Liver (tissue), 9 donors: Measurements from ENCODE around the gene HEPHL1. TPM values are rescaled to one million over a fixed set of nuclear protein-coding genes. Genes with fewer than 3 reads are reported as not detected.

ENCODE experiments used
- DNase-seq: peaks from one replicate; pipeline ENCODE4 v3.0.0-alpha.2; 2017; ENCODE audit warnings: low spot score
- H3K27ac ChIP-seq, 2 donors: one replicate each; pipeline ENCODE4 v1.7.0; 2013; ENCODE audit warnings: inconsistent platforms in 2 of 2, low read length in 2 of 2, control low read depth in 1 of 2, low read depth in 1 of 2, mild to moderate bottlenecking in 1 of 2
- H3K27me3 ChIP-seq, 4 donors: one replicate each; pipeline versions ENCODE4 v1.6.1 to v1.7.0; 2013; ENCODE audit warnings: low read length in 3 of 4, inconsistent platforms in 1 of 4, mild to moderate bottlenecking in 1 of 4, moderate library complexity in 1 of 4; ENCODE audit not compliant: control insufficient read depth in 4 of 4, insufficient read depth in 4 of 4
- H3K36me3 ChIP-seq, 4 donors: one replicate each; pipeline versions ENCODE4 v1.6.1 to v1.7.0; 2013; ENCODE audit warnings: low read length in 3 of 4, mild to moderate bottlenecking in 3 of 4, low read depth in 1 of 4, moderate library complexity in 1 of 4; ENCODE audit not compliant: control insufficient read depth in 4 of 4, insufficient read depth in 3 of 4
- H3K4me1 ChIP-seq, 4 donors: one replicate each; pipeline versions ENCODE4 v1.6.1 to v1.7.0; 2013; ENCODE audit warnings: low read length in 3 of 4, mild to moderate bottlenecking in 3 of 4, moderate library complexity in 1 of 4; ENCODE audit not compliant: control insufficient read depth in 4 of 4, insufficient read depth in 4 of 4
- H3K4me3 ChIP-seq, 3 donors: one replicate each; pipeline versions ENCODE4 v1.6.1 to v1.7.0; 2013; ENCODE audit warnings: low read length in 3 of 3, control low read depth in 1 of 3, low read depth in 1 of 3, mild to moderate bottlenecking in 1 of 3
- H3K9ac ChIP-seq, 2 donors: one replicate each; pipeline ENCODE4 v1.7.0; 2013; ENCODE audit warnings: low read length in 2 of 2, mild to moderate bottlenecking in 2 of 2, moderate library complexity in 2 of 2, control low read depth in 1 of 2, low read depth in 1 of 2
- H3K9me3 ChIP-seq, 4 donors: one replicate each; pipeline versions ENCODE4 v1.6.1 to v1.7.0; 2013; ENCODE audit warnings: low read length in 3 of 4; ENCODE audit not compliant: control insufficient read depth in 4 of 4
- ATF3 ChIP-seq: IDR thresholded peaks from 2 replicates; pipeline ENCODE4 v1.6.1; 2016; ENCODE audit warnings: antibody characterized with exemption
- CTCF ChIP-seq: fragments of 150-350 bp; IDR thresholded peaks from 2 replicates; pipeline ENCODE4 v1.5.1; 2017; ENCODE audit warnings: improper control_type of control experiment, low read depth, low read length; ENCODE audit not compliant: missing input control
- FOXA1 ChIP-seq: IDR thresholded peaks from 2 replicates; pipeline ENCODE4 v1.6.1; 2016; ENCODE audit warnings: antibody characterized with exemption
- FOXA2 ChIP-seq: IDR thresholded peaks from 2 replicates; pipeline ENCODE4 v1.6.1; 2016; ENCODE audit warnings: antibody characterized with exemption
- GABPA ChIP-seq, 2 donors: IDR thresholded peaks in 1 of 2; conservative IDR thresholded peaks in 1 of 2; 2 replicates each; pipeline ENCODE4 v1.6.1; 2016; ENCODE audit warnings: antibody characterized with exemption in 2 of 2, mild to moderate bottlenecking in 1 of 2, moderate library complexity in 1 of 2
- HNF4A ChIP-seq, 2 donors: conservative IDR thresholded peaks; 2 replicates each; pipeline ENCODE4 v1.6.1; 2016; ENCODE audit warnings: antibody characterized with exemption in 2 of 2, mild to moderate bottlenecking in 2 of 2
- HNF4G ChIP-seq: IDR thresholded peaks from 2 replicates; pipeline ENCODE4 v1.6.1; 2016; ENCODE audit warnings: antibody characterized with exemption
- JUND ChIP-seq, 2 donors: IDR thresholded peaks; 2 replicates each; pipeline ENCODE4 v1.6.1; 2016; ENCODE audit warnings: antibody characterized with exemption in 2 of 2
- MAX ChIP-seq: IDR thresholded peaks from 2 replicates; pipeline ENCODE4 v1.6.1; 2016; ENCODE audit warnings: antibody characterized with exemption
- NR2F2 ChIP-seq: IDR thresholded peaks from 2 replicates; pipeline ENCODE4 v1.6.1; 2016; ENCODE audit warnings: antibody characterized with exemption
- RAD21 ChIP-seq, 2 donors: IDR thresholded peaks; 2 replicates each; pipeline ENCODE4 v1.6.1; 2016; ENCODE audit warnings: antibody characterized with exemption in 2 of 2, mild to moderate bottlenecking in 2 of 2
- REST ChIP-seq: IDR thresholded peaks from 2 replicates; pipeline ENCODE4 v1.6.1; 2016; ENCODE audit warnings: antibody characterized with exemption, mild to moderate bottlenecking
- TAF1 ChIP-seq: conservative IDR thresholded peaks from 2 replicates; pipeline ENCODE4 v1.6.1; 2016; ENCODE audit warnings: antibody characterized with exemption, mild to moderate bottlenecking
- YY1 ChIP-seq: IDR thresholded peaks from 2 replicates; pipeline ENCODE4 v1.6.1; 2016; ENCODE audit warnings: antibody characterized with exemption, mild to moderate bottlenecking
- ZBTB33 ChIP-seq: IDR thresholded peaks from 2 replicates; pipeline ENCODE4 v1.6.1; 2016; ENCODE audit warnings: antibody characterized with exemption
- WGBS: extraction: QIAGEN DNeasy Blood & Tissue Kit; methylation state at CpG from one replicate; pipeline ENCODE4 v1.1.7; 2013; 5-methylcytosine and 5-hydroxymethylcytosine counted together
- polyA plus RNA-seq, 2 donors: library from polyadenylated mRNA; stranded (reverse) in 1 of 2; unstranded in 1 of 2; fragments of 200-250 nt in 1 of 2; fragments of >200 nt in 1 of 2; fragmentation: Nextera tagmentation in 1 of 2; extraction: Ambion mirVana in 1 of 2; gene quantifications; one replicate each; pipeline versions ENCODE4 v1.2.1 to v1.2.3, GENCODE V29; 2013 to 2015
- total RNA-seq, 2 donors: library from RNA; depleted of rRNA; stranded (reverse); fragments of >200 nt; gene quantifications; one replicate each; pipeline ENCODE4 v1.2.3, GENCODE V29; 2014
- donor health status: healthy.
- donor health status: healthy.
- donor health status: healthy.
- donor health status: healthy.
- donor health status: healthy.

The HEPHL1 gene
- total and polyA plus RNA-seq, 4 donors, result 0.19 TPM; not detected in 3

GRCh38 chr11:93997741-93998140 is 23.4 kb upstream of the HEPHL1 start:
- no peaks in the 10 kb centered on the region for H3K27me3 ChIP-seq
- DNase-seq, result no peak
- WGBS, result 88% methylated on average over 3 of the region's 3 CpGs
- no peak overlapping the region for H3K4me3 ChIP-seq
- no peak overlapping the region for H3K27ac ChIP-seq
- H3K4me1 ChIP-seq, result no peaks in the 10 kb centered on the region
- H3K9me3 ChIP-seq, result no peaks in the 10 kb centered on the region
- H3K9ac ChIP-seq, result no peak overlapping the region
- TF ChIP-seq YY1 (no peak), FOXA1 (no peak), ZBTB33 (no peak), FOXA2 (no peak), REST (no peak), HNF4G (no peak), MAX (no peak)
- no peaks in the 10 kb centered on the region for H3K36me3 ChIP-seq

- Histone ChIP-seq H3K36me3 (no peaks in the 10 kb centered on the region), H3K4me1 (no peaks in the 10 kb centered on the region), H3K27ac (no peak overlapping the region), H3K9ac (no peak overlapping the region), H3K9me3 (no peaks in the 10 kb centered on the region), H3K4me3 (no peak overlapping the region), H3K27me3 (no peaks in the 10 kb centered on the region)
- TF ChIP-seq TAF1 (no peak), NR2F2 (no peak), GABPA (IDR thresholded peaks at IDR 0.05 in 1 of 2, conservative IDR thresholded peaks at IDR 0.05 in 1 of 2) (no peak), FOXA1 (no peak)
- WGBS, result 58% methylated on average over 2 of the region's 2 CpGs
- DNase-seq, result no peak
These were observed 20.5 kb upstream of the HEPHL1 start for GRCh38 chr11:94000659-94001058.

GRCh38 chr11:94002226-94002625 is 18.9 kb upstream of the HEPHL1 start:
- H3K27ac ChIP-seq, result no peak overlapping the region
- no peak for DNase-seq
- H3K4me3 ChIP-seq, result no peak overlapping the region
- no peak overlapping the region for H3K9ac ChIP-seq
- no peaks in the 10 kb centered on the region for H3K4me1 ChIP-seq
- no peaks in the 10 kb centered on the region for H3K36me3 ChIP-seq
- no peaks in the 10 kb centered on the region for H3K9me3 ChIP-seq
- TF ChIP-seq HNF4A (conservative IDR thresholded peaks at IDR 0.05) (no peak), JUND (IDR thresholded peaks at IDR 0.05) (no peak), YY1 (no peak), RAD21 (IDR thresholded peaks at IDR 0.05) (no peak), MAX (no peak), HNF4G (no peak), GABPA (IDR thresholded peaks at IDR 0.05 in 1 of 2, conservative IDR thresholded peaks at IDR 0.05 in 1 of 2) (no peak), CTCF (no peak), ATF3 (no peak), FOXA2 (no peak), TAF1 (no peak)
- WGBS, result 88% methylated on average over 2 of the region's 2 CpGs
- no peaks in the 10 kb centered on the region for H3K27me3 ChIP-seq
